DND-41 (cell line): Measurements from ENCODE around the gene SLC24A3.

Source experiments
- EZH2 ChIP-seq: IDR thresholded peaks from 3 replicates; pipeline ENCODE4 v1.6.1; 2012; ENCODE audit warnings: borderline replicate concordance, low read depth, mild to moderate bottlenecking, moderate library complexity, low read length, inconsistent platforms; ENCODE audit not compliant: severe bottlenecking
- TF ChIP-seq, protein P1 (sequence below): IDR thresholded peaks from 2 replicates; pipeline ENCODE4 v1.5.1; 2012; ENCODE audit warnings: borderline replicate concordance, low read length, moderate library complexity, mild to moderate bottlenecking; ENCODE audit not compliant: poor library complexity, severe bottlenecking; ENCODE audit errors: extremely low read depth

DNA sequence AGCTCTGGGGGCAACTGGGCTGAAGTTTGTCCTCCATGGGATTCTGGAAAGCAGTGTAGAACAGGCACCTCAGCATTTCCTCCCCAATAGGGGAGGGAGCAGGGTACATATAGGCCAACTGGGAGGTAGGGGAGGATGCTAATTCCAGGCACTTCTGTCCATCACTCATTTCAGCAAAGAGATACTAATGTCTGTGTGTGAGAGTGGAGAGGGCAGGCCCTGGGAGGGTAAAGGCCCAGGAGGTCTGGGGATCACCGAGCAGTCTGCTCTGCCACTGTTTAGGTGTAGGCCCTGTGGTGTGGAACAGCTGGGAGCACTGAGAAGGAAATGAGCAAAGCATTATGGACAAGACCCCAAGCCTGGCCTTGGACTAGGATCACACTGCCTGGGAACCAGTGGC, 158.7 kb downstream of the SLC24A3 start:
- TF ChIP-seq, protein P1, sequence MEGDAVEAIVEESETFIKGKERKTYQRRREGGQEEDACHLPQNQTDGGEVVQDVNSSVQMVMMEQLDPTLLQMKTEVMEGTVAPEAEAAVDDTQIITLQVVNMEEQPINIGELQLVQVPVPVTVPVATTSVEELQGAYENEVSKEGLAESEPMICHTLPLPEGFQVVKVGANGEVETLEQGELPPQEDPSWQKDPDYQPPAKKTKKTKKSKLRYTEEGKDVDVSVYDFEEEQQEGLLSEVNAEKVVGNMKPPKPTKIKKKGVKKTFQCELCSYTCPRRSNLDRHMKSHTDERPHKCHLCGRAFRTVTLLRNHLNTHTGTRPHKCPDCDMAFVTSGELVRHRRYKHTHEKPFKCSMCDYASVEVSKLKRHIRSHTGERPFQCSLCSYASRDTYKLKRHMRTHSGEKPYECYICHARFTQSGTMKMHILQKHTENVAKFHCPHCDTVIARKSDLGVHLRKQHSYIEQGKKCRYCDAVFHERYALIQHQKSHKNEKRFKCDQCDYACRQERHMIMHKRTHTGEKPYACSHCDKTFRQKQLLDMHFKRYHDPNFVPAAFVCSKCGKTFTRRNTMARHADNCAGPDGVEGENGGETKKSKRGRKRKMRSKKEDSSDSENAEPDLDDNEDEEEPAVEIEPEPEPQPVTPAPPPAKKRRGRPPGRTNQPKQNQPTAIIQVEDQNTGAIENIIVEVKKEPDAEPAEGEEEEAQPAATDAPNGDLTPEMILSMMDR = no peak
- no peak for TF ChIP-seq EZH2
